Central memory CD4-positive, alpha-beta T cell (primary cell): Measurements from ENCODE around the gene KCTD2.

ENCODE experiments used
- DNase-seq: peaks from one replicate; pipeline ENCODE4 v3.0.0; 2022

KCTD2 gene

DNA sequence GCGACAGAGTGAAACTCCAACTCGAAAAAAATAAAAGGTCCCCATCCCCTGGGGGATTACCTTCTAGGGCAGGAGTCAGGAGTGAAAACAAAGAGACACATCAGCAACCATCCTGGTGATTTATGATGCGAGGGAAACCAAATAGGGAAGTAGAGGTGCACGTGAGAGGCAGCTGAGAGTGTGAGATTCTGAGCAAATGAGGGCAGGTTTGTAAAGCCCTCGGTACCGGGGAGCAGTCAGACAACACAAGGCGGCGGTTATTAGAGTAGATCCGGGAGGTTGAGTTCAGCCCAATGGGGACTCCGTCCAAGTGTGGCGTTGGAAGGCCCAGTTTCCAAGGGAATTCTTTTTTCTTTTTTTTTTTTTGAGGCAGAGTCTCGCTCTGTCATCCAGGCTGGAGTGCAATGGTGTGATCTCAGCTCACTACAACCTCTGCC is 55.4 kb downstream of the KCTD2 start:
- no peak for DNase-seq

DNA sequence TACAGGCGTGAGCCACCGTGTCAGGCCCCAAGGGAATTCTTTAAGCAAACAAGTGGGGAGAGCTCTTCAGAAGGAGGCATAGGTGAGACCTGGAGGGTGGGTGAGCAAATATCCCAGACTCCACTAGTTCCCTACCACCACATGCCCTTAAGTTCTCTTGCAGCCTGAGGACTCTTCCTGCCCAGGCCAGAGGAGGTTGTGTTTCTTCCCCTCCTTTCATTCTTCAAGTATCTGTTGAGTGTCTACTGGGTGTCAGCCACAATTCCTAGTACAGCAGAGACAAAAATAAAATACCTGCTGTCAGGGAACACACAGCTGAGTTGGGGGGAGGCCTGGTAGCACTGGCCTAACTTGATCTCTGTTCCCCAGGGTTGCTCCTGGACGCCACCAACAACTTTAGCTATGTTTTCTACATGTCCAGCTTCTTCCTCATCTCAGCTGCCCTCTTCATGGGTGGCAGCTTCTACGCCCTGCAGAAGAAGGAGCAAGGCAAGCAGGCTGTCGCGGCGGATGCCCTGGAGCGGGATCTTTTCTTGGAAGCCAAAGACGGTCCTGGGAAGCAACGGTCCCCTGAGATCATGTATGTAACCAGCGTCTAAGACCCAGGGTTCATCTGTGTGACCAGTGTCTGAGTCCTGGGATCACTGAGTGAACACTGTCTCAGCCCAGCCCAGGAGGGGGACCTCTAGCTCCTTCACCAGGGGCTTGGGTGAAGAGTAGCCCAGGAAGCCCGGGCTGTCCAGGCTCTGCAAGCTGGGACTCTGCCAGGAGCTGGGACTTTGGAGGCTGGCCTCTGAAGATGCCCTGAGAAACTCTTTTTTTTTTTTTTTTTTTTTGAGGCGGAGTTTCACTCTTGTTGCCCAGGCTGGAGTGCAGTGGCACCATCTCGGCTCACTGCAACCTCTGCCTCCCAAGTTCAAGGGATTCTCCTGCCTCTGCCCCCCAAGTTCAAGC is 56.9 kb downstream of the KCTD2 start:
- DNase-seq = no peak

DNA sequence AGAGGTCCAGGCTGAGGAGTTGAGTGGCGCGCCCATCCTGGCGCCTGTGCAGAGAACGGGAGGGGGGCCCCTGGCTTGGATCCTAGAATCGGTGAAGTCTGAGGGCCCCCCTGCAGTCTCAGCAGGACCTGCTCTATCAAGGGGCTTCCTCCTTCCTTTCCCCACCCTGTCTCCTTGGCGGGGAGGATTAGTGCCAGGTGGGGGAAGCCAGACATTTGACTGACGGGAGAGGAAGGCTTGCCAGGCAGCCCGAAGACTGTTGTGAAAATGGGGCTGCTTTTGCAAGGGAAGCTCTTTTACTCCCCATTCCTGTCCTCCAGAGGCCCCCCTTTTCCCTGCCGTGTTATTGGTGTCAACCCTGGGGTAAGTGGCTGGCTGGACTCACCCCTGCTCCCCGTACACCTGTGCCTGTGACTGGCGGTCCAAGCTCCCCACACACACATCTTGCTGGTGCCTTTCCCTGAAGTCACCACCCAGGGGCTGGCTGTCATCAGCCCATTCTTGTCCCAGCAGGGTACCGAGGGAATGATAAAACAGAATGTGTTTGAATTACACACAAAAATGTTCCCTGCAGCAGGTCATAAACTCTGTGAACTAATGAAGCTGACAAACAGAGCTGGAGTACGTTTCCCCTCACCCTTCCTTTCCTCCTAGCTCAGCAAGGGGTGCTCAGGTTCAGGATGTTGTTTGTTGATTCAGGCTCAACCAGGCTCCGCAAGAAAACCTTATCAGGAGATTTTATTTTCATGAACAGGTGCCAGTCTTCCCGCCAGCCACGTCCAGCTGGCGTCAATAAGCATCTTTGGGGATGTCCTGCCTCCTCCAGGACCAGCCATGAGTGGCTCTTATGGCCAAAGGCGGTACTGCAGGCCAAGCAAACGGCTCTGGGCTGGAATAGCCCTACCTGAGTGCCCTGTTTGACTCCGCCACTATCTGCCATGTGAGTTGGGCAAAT is 58.4 kb downstream of the KCTD2 start:
- DNase-seq = no peak

DNA sequence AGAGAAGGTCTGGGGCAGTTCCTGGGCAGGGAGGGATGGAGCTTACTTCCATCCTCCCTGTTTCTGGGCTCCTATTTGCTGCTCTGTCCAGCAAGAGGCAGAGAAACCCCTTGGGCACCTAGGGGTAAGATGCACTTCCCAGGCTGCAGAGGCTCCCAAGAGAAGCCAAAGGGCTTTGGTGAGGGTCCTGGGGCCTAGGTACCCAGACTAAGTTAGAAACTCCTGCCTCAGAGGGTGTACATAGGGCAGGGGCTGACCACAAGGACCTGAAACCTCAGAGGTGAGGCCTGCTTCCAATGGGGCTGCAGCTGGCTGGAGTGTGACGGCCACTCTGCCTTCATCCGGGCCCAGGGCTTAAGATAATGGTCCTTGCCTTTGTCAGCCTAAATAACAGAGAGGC is 61.2 kb downstream of the KCTD2 start:
- DNase-seq = no peak

DNA sequence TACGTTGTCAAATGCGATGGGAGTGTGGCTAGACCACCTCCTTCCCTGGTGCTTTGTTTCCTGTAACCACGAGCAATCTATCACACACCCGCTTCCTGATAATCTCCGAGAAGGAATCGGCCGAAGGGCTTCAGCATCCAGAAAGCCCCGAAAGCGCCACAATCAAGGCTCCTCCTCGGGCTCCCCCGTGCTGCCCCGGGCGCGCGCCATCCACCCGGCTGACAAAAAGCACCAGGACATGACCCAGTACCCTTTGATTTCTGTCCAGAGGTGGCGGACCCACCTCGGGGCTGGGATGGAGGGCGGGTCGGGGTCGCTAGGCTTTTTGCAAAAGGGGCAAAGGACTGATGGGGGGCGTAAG is 62.0 kb downstream of the KCTD2 start:
- no peak for DNase-seq

DNA sequence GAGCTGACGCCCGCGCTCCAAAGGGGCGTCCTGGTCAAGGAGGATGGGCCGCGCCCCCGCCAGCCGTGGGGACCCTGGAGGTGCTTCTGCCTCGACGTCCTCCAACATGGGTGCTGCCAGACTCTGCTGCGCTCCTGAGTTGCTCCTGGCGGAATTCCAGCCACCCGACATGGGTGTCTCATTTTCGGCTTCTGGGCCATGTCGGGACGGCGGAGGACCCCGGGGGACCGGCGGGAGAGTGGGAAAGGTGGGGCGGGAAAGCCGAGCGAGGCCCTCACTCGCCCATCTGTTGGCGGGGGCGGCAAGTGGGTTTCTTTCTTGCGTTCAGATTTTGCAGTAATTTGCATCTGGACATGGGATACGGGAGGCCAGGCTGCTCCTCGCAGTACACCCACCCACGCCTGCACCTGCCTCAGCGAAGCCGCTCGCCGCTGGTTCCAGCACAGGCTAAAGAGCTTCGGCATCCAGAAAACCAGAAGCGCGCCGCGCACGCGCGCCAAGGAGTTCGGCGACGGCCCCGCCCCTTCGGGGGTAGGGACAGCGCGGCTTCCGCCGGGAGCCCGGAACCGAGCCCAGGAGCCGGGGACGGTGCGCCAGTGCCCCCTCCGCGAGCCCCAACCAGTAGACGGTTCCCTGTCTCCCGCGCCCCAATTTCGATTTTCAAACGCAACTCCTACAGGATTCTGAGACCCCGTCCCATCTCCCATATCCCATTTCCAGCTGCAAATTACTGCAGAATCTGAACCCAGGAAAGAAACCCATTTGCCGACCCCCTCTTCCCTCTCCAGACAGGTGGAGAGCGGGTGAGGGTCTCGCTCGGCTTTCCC is 62.6 kb downstream of the KCTD2 start, which contains the start of gene ARMC7:
TSS of gene ARMC7 (plus strand) at position 563 of the 827 bp plus-strand sequence. CDS start 320 bp downstream, outside the sequence.
- DNase-seq = peak; percentile 86

DNA sequence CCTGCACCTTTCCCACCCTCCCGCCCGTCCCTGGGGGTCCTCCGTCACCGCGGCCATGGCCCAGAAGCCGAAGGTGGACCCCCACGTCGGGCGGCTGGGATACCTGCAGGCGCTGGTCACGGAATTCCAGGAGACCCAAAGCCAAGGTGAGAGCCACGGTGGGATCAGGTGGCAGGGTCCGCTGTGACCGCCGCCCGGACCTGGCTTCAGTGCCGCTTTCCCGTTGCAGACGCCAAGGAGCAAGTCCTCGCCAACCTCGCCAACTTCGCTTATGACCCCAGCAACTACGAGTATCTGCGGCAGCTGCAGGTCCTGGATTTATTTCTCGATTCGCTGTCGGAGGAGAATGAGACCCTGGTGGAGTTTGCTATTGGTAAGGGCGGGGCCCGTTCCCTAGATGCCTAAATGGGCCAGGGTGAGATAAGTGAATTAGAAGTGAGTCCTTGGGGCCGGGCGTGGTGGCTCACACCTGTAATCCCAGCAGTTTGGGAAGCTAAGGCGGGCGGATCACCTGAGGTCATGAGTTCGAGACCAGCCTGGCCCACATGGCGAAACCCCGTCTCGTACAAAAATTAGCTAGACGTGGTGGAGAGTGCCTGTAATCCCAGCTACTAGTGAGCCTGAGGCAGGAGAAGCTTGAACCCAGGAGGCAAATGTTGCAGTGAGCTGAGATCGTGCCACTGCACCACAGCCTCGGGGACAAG is 63.4 kb downstream of the KCTD2 start:
- DNase-seq = peak; percentile 16

DNA sequence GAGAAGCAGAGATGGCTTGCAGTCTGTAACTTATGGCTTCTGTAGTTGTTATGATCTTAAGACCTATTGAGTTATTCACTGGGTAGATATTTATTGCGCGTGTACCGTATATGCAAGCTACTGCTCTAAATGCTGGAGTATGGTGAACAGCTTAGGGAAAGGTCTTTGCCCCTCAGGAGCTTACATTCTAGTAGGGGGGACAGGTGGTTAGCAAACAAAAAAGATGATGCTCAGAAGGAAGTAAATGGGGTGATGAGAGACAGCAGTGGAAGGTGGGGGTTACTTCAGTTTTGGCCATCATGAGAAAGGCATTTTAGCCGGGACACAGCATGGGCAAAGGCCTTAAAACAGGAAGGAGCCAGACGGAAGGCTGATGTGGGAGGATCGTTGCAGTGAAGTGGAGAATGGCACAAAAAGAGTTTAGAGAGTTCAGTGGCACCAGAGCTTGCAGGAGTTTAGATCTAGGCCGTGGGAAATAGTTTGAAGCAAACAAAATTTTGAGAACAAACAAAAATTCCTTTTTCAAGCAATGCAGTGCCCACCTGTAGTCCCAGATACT is 64.8 kb downstream of the KCTD2 start:
- no peak for DNase-seq

DNA sequence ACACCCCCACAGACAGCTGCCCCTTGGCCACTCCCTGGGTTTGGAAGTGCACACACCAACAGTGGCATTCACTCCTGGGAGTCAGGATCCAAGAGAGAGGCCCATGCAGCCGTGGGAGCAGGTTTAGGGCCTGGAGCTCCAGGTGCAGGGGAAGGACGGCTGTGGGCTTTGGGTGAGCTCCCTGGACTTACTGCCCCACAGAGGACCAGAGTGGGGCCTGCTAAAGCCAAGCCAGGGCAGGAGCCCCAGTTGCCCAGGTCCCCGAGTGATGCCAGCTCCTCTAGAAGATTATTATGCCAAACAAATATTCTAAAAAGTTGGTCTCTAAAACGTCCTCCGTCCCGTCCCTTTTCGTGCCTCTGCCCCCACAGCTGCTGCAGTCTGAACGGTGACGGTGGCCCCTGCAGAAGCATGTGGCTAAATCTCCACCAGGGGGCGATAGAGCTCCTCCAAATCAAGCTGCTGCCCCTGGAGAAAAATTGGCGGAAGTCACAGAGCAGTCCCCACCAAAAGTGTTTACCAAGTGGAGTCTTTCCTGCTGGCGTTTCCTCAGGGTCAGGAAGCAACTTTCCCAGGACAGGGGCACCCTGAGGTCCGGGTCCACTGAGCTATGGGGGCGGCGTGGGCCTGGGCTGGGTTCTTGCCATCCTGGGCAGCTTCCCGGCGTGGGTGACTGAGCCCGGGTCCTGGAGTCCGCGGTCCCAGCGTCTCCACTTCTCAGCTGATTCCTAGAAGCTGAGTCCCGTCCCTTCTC is 67.0 kb downstream of the KCTD2 start:
- peak; percentile 87 for DNase-seq

DNA sequence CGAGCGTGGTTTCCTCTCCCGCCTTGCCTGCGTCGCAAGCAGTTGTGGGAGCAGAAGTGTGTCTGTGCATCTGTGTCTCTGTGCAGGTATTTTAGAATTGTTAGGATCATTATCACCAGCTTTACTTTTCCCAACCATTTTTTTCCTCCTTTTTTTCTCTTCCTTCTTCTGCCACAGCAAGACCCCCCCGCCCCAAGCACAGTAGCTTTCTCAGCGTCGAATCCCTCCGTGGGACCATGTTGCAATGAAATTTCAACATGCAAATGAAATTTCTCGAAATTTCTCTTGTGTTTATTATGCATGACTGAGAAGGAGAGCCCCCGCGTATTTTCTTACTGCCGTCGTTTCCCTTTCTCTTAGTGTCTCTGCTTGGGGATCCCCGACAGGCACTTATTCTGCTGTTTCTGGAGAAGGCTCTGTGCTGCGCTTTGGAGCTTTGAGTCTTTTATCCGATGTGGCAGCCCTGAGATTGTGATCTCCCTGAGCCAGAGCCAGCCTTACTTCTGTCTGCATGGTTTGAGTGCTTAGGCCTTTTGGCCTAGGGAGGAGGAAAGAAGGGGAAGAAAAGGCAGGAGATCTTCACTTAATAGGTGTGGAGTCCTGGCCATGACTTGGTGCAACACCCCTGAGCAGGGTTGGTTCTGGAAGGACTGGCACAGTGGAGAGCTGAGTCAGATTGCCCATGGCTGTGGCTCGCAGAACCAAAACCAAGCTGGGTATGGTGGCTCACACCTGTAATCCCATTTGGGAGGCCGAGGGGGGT is 67.7 kb downstream of the KCTD2 start:
- no peak for DNase-seq
